Glomerular visceral epithelial cell (primary cell): ENCODE measurements around the gene PTEN.
A peak's percentile ranks its signal among the peaks of the same experiment; 100 is the strongest.
"Not testable (repeated sequence)": the region's sequence is repeated elsewhere in the genome, so short reads cannot be mapped to it uniquely, and the experiment has no call there.

Experiments used
- DNase-seq: peaks from one replicate; pipeline ENCODE4 v3.0.0-alpha.2; 2016; ENCODE audit errors: extremely low spot score

Gene PTEN

DNA sequence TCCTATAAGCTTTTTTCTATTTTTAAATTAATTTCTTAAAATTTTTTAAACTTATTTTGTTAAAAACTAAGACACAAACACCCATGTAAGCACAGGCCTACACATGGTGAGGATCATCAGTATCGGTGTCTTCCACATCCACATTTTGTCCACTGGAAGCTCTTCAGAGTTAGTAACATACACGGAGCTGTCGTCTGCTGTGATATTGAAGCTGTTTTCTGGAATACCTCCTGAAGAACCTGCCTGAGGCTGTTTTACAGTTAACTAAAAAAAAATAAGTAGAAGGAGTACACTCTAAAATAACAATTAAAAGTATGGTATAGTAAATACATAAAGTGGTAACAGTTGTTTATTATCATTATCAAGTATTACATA is 17.8 kb upstream of the PTEN start:
- no peak for DNase-seq

DNA sequence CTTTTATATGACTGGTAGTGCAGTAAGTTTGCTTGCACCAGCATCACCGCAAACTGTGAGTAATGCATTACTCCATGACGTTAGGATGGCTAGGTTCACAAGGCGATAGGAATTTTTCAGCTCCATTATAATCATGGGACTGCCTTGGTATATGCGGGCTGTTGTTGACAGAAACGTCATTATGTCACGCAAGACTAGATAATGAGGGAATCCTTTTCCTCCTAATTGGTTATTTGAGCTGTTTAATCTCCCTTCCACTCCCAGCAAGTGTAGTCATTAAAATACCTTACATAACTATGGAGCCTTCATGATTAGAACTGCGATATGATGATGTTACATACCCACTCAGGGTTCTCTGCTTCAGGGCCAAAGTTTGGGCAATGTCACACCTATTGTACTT is 17.4 kb upstream of the PTEN start:
- DNase-seq: peak; percentile 71

DNA sequence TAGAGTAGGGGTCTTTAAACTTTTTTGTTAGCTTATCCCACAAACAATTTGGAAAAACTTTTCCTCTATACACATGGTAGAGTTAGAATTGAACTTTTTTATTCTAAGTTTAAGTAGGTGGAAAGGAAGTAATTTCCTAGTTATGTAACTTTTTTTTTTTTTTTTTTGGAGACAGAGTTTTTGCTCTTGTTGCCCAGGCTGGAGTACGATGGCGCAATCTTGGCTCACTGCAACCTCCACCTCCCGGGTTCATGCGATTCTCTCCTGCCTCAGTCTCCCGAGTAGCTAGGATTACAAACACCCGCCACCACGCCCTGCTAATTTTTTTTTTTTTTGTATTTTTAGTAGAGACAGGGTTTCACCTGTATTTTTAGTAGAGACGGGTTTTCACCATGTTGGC is 16.7 kb upstream of the PTEN start:
- not testable (repeated sequence) for DNase-seq

DNA sequence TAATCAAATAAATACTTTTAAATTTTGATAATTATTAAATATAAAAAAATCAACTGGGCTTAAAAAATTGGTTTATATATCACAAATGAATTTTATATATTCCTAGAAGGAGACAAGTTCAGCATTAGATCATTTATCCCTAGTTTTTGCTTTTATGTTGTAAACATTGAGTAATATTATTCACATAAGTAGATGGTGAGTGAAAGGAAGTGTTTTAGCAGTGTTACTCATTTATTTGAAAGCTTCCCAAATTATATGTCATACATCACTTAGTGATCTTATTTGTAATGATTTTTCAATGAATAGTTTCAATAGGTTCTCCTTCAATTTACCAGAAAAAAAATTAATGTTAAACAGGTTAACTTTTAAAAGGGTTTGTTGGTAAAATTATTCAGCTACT is 15.9 kb upstream of the PTEN start:
- no peak for DNase-seq

DNA sequence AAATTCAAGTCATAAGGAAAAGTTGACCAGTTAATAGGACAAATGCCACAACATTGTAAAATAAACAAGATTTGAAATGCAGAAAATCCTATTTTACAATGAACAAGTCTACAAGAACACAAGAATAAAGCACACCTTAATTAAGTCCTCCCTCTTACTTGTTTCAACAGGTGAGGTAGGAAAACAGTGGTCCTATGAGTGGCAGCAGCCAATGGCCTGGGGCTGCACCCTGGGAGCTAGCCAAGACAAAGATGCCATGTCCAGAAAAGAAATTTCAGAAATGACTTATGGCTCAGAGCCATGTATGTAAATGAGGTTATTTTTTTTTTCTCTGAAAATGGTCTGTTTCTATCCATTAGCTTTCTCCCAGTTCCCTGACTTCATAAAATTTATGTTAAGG is 14.4 kb upstream of the PTEN start:
- DNase-seq: no peak

DNA sequence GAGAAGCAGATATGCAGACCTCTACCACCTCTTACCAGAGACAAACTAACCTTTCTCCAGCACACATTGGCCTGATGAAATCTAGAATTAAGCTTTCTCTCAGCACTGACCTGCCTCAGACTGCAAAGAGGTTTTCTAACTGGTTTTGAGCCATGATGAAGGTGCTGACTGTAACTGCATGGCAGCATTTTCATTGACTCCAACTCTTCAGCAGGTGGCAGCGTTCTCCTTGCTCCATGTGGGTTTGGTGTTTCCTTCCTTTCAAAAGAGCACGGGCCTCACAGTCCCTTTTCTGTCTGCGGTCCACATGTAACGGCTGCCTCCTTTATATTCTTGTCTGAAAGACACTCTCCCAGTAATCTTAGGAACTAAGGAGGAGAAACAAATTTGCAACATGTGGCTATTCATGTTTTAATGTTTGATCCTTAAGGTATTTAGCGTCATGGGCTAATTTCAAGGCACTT is 12.7 kb upstream of the PTEN start:
- DNase-seq: peak; percentile 42

DNA sequence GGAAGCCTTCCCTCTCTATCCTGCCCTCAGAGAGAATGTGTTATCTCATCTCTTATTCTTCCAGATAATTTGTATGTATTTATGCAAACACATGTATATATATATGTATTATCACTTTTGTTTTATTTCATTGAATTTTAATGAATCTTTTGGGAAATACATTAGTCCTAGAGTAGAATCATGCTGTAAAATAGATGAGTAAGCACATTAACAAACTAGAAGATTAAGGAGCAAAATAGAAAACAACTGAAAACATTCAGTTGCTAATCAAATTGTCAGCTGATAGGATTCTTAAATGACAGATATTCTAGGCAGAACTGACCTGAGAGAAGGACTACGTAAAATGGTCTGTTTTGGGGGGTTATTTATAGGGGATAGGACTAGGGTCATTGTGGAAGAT is 11.3 kb upstream of the PTEN start:
- no peak for DNase-seq

DNA sequence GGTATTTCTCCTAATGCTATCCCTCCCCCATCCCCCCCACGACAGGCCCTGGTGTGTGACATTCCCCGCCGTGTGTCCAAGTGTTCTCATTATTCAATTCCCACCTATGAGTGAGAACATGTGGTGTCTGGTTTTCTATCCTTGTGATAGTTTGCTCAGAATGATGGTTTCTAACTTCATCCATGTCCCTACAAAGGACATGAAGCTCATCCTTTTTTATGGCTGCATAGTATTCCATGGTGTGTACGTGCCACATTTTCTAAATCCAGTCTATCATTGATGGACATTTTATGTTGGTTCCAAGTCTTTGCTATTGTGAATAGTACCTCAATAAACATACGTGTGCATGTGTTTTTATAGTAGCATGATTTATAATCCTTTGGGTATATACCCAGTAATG is 8.2 kb upstream of the PTEN start:
- DNase-seq: not testable (repeated sequence)

DNA sequence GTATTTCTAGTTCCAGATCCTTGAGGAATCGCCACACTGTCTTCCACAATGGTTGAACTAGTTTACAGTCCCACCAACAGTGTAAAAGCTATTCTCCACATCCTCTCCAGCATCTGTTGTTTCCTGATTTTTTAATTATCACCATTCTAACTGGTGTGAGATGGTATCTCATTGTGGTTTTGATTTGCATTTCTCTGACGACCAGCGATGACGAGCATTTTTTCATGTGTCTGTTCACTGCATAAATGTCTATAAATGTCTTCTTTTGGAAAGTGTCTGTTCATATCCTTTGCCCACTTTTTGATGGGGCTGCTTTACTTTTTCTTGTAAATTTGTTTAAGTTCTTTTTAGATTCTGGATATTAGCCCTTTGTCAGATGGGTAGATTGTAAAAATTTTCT is 7.8 kb upstream of the PTEN start:
- not testable (repeated sequence) for DNase-seq

DNA sequence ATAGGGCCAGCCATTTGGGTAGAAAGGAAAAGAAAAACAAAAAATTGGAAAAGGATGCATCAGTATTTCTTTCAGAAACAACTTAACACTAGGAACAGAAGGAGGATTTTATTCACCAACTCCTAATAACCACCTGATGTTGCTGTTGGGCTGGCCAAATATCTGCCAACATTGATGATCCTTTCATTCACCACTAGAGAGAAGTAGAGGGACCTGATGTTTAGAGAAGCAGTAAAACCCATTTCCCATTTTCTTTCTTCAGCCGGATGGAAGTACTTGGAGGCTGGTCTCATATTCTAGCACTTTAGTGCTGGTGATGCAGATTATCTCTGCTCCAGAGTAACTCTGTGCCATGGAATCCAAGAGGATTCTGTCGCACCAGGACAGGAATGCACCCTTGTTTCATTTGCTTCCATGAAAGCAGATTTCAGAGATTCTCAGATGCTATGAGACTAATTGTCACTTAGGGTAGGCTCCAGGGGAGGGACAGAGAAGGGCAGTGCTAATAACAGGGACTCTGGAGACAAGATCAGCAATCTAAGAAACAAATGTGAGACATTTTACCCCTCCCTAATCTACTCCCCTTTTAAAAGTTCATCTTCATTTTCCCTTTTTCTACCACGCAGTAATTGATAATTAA is 3.1 kb upstream of the PTEN start:
- DNase-seq: peak; percentile 67

DNA sequence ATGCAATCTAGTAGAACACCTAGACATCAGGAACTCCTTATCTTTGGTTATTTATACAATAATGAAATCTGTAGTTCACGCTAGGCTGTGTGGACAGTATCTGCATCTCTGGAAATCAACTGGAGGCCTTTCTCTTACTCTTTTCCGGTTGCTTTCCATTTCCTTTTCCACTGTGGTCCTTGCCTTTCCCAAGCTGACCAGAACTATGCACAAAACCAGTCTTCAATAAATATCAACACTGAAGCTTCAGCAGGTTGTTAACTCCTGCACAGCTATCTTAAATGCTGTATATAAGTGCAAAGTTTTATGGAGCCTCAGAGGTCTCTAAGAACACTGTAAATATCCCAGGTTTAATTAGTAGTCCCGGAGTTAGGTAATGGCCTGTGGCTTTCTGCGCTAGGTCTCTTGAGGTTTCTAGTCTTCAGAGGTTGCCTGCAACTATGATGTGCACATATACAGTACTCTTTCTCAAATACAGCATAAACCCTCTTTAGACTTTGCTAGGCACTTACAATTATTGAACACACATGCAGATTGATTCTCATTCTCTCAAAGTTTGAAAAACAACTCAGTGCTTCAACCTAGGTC is 2.5 kb upstream of the PTEN start:
- DNase-seq: no peak

DNA sequence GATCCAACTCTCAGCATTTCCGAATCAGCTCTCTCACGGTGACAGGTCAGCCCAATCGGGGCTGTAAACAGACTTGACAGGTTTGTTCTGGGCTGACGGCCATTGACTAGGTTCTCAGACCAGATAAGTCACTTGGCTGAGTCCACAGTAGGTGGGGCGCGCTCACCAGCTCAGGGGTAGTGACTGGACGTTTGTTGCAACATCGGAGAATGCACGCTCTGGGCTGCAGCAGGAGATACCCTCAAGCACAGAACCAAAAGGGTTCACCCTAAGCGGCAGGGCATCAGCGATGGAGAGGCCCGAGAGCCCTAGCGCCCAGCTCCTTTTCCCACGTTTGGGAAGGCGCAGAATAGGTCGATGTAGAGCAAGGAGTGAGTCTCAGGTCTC is 1.9 kb upstream of the PTEN start:
- DNase-seq: peak; percentile 67

DNA sequence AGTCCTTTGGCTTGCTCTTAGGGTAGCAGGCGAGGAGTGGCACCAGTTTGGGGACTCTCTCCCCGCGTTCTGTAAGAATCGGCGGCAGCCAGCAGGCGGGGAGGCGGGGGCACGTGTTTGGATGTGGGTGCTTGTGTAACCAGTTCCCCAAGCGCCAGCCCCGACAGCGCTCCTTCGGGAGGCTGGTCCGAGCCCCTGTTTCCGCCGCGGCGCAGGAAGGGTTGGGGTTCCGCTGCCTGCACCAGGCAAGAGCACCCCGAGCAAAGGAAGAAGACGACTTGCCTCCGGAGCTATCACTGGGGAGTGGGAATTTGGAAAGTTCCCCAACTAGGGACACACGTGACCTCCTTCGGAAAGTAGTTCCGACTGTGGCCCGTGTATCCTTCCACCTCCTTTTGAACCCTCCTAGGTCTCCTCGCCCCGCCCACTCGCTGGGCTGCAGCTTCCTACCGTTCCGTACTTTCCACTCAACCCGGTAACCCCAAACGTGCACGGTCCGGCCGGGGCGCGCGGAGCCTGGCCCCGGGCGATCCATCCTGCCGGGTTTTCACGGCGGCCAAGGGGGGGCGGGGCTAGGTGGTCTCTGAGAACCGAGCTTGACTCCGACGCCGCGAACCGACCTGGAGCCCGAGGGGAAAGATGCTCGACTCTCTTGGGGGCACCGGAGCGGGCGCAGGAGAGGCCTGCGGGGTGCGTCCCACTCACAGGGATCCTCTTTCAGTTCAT is 1.3 kb upstream of the PTEN start:
- peak; percentile 97 for DNase-seq

DNA sequence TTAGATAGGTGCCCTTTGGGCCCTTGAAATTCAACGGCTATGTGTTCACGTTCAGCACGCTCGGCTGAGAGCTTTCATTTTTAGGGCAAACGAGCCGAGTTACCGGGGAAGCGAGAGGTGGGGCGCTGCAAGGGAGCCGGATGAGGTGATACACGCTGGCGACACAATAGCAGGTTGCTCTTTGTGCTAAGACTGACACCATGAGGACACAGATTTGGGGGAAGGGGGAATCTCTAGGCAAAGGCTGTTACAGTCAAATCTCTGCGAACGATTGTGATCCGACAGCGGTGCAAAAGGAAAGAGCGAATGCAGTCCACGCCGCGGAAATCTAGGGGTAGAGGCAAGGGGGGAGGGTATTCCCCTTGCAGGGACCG is 759 bp upstream of the PTEN start:
- no peak for DNase-seq

DNA sequence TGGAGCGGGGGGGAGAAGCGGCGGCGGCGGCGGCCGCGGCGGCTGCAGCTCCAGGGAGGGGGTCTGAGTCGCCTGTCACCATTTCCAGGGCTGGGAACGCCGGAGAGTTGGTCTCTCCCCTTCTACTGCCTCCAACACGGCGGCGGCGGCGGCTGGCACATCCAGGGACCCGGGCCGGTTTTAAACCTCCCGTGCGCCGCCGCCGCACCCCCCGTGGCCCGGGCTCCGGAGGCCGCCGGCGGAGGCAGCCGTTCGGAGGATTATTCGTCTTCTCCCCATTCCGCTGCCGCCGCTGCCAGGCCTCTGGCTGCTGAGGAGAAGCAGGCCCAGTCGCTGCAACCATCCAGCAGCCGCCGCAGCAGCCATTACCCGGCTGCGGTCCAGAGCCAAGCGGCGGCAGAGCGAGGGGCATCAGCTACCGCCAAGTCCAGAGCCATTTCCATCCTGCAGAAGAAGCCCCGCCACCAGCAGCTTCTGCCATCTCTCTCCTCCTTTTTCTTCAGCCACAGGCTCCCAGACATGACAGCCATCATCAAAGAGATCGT is 598 bp downstream of the PTEN start:
- DNase-seq: peak; percentile 42

DNA sequence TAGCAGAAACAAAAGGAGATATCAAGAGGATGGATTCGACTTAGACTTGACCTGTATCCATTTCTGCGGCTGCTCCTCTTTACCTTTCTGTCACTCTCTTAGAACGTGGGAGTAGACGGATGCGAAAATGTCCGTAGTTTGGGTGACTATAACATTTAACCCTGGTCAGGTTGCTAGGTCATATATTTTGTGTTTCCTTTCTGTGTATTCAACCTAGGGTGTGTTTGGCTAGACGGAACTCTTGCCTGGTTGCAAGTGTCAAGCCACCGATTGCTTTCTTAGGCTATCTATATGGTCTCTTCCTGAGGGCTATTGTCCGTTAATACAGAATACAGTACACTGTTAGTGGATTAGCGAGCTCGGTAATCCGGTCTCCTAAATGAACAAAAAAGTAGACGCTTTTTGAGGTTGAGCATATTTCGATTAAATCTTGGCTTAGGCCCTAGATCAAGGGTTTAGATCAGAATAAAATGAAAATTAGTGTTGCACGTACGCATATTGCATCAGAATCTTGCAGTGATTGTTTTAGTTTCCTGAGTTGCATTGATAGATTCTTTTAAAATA is 1.2 kb downstream of the PTEN start:
- DNase-seq: no peak

DNA sequence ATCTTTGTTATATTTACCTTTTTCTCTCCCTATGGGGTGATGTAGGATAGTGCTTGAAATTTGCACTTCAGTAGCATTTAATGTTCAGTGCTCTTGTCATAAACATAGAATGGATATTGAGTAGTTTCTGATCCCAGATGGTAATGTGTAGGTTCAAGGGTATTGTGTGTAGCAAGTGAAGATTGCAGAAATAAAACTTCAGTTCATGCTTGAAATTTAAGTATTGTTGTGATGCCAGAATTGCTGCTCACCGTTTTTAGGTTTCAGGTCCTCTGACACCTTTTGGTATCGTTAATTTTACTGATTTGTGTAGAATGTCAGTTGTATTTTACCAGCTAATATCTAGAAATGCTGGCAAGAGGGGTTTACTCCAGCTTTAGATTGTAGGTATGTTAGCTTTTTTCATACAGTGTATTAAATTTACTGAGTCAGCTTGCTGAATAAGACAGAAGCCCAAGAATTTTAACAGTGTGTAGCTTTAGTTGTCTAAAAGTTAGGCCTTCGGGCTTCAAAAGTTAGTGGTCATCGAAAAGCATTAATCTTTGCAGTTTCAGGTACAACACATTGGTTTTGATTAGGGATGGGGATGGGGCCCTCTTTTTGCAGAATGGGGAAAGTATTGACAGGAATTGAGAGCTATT is 1.9 kb downstream of the PTEN start:
- DNase-seq: no peak

DNA sequence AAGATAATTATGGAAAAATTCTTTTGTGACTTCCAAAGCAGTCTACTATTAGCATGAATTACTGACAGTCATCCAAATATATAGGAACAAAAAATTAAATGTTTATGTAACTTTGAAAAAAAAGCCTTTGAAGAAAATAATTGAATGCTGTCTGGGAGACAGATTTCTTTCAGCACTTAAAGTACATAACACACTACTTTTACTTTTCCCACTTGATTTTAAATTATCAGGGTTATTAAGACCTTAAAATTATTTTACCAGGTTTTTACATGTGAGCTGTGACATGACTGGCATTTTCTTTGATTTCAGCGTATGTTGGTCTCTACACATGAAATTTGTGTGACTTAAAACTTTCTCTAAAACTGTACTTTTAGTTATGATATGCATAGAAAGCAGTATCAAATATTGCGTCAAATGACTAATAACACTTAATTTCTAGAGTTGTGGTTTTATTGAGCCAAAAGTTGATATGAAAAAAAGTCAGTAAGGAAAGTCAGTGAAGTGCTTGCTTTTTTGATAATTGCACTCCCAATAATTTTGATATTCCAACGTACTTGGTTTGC is 3.1 kb downstream of the PTEN start:
- no peak for DNase-seq

DNA sequence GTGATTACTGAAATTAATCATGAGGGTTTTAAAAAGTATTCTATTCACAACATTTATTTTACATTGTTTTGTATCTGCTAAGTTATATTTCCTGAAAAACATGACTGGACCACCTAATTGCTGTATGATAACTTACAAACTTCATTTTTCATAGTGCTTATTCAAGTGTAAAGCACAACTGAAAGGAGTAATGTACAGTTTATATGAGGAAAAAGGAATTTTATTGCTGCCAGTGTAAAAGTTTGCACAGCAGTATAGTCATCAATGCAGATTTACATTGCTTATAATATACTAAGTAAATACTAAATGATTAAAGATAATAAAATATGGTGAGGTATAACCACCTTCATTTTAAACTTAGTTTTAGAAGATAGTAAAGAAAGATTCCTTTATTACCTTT is 4.0 kb downstream of the PTEN start:
- DNase-seq: no peak

DNA sequence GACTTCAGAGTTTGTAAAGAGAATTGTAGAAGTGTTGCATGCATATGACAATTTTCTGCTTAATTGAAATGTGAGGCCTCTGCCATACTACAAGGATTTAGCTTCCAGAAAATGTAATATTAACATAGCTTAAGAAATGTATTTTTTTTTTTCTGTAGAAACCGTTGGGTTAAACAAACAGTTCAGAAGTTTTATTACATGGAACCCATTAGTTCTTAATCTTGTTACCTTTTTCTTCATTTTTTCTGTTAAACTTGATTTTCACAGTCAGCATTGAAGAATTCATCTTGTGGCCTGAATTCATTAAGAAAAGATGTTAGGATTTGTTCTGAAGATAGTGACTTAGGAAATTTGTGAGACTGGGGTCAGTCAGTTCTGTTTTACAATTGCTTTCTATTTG is 4.9 kb downstream of the PTEN start:
- no peak for DNase-seq

DNA sequence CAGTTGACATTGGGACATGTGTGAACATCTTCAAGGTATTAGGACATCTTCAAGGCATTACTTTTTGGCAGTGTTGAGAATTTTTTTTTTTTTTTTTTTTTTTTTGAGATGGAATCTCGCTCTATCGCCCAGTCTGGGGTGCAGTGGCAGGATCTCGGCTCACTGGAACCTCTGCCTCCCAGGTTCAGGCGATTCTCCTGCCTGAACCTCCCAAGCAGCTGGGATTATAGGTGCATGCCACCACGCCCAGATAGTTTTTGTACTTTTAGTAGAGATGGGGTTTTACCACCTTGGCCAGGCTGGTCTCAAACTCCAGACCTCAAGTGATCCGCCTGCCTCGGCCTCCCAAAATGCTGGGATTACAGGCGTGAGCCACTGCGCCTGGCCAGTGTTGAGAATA is 5.7 kb downstream of the PTEN start:
- not testable (repeated sequence) for DNase-seq
